Activated CD4-positive, alpha-beta T cell treated with anti-CD3 and anti-CD28 coated beads, Interleukin-2, amount 50 U/mL, for 24 hours (primary cell): ENCODE measurements around the gene CMSS1.

Experiments used
- DNase-seq, 2 donors: peaks; one replicate each; pipeline ENCODE4 v3.0.0-alpha.2; 2020; ENCODE audit warnings: low read depth in 1 of 2, low spot score in 1 of 2

The CMSS1 gene

GRCh38 chr3:99954914-99955644 is 137.4 kb downstream of the CMSS1 start:
- no peak for DNase-seq

- DNase-seq: no peak
Observed at GRCh38 chr3:99955773-99956562, 138.3 kb downstream of the CMSS1 start.

- DNase-seq: no peak
Observed at GRCh38 chr3:99957151-99957796, 139.6 kb downstream of the CMSS1 start.

GRCh38 chr3:99958222-99958912 is 140.7 kb downstream of the CMSS1 start:
- DNase-seq: no peak

- DNase-seq: no peak
Observed at GRCh38 chr3:99960123-99960878, 142.6 kb downstream of the CMSS1 start.

- DNase-seq: no peak
Observed at GRCh38 chr3:99960941-99961340, 143.3 kb downstream of the CMSS1 start.

- DNase-seq: no peak
Observed at GRCh38 chr3:99961756-99962515, 144.3 kb downstream of the CMSS1 start.

GRCh38 chr3:99962703-99963102 is 145.0 kb downstream of the CMSS1 start:
- no peak for DNase-seq

- DNase-seq: no peak
Observed at GRCh38 chr3:99965077-99965476, 147.4 kb downstream of the CMSS1 start.

GRCh38 chr3:99965681-99966408 is 148.2 kb downstream of the CMSS1 start:
- no peak for DNase-seq

GRCh38 chr3:99966662-99967416 is 149.2 kb downstream of the CMSS1 start:
- DNase-seq: no peak

- DNase-seq: no peak
Observed at GRCh38 chr3:99967796-99968195, 150.1 kb downstream of the CMSS1 start.

GRCh38 chr3:99969136-99969535 is 151.5 kb downstream of the CMSS1 start:
- no peak for DNase-seq

GRCh38 chr3:99970198-99970597 is 152.5 kb downstream of the CMSS1 start:
- no peak for DNase-seq

GRCh38 chr3:99971761-99972160 is 154.1 kb downstream of the CMSS1 start:
- DNase-seq: no peak

GRCh38 chr3:99972380-99973104 is 154.9 kb downstream of the CMSS1 start:
- DNase-seq: no peak

- DNase-seq: no peak
Observed at GRCh38 chr3:99974989-99975388, 157.3 kb downstream of the CMSS1 start.

GRCh38 chr3:99976584-99976983 is 158.9 kb downstream of the CMSS1 start:
- DNase-seq: no peak
